Testis (tissue), 3 donors: ENCODE measurements around the gene C5. TPM values are rescaled to one million over a fixed set of nuclear protein-coding genes. Genes with fewer than 3 reads are reported as not detected.

Source experiments
- DNase-seq: peaks from one replicate; pipeline ENCODE4 v3.0.0-alpha.2; 2019
- H3K27ac ChIP-seq, 2 donors: fragments of 200-600 bp; sonication (generic); one replicate each; pipeline ENCODE4 v1.5.1; 2019
- H3K27me3 ChIP-seq: fragments of 200-600 bp; sonication (generic); one replicate; pipeline ENCODE4 v1.5.1; 2019
- H3K36me3 ChIP-seq: fragments of 200-600 bp; sonication (generic); one replicate; pipeline ENCODE4 v1.5.1; 2017; ENCODE audit warnings: low read depth; ENCODE audit errors: missing control alignments
- H3K4me1 ChIP-seq: fragments of 200-600 bp; sonication (generic); one replicate; pipeline ENCODE4 v1.5.1; 2019
- H3K4me3 ChIP-seq, 2 donors: fragments of 200-600 bp; sonication (generic); one replicate each; pipeline ENCODE4 v1.5.1; 2017 to 2019
- H3K9me3 ChIP-seq: fragments of 200-600 bp; sonication (generic); one replicate; pipeline ENCODE4 v1.5.1; 2017
- POLR2A ChIP-seq: fragments of 450-650 bp; IDR thresholded peaks from one replicate; pipeline ENCODE4 v1.6.1; 2017; ENCODE audit warnings: antibody characterized with exemption, mild to moderate bottlenecking, moderate library complexity
- WGBS, 2 donors: methylation state at CpG; one replicate each; pipeline ENCODE4 v1.1.5; 2018; 5-methylcytosine and 5-hydroxymethylcytosine counted together
- intact Hi-C: fragments of 100-400 bp; cut with DNase I; formaldehyde crosslinking; loops from one replicate; pipeline ENCODE4 v1.15.1; 2023; ENCODE audit warnings: low total_unique reads
- polyA plus RNA-seq: library from polyadenylated mRNA; stranded (reverse); fragments of 350-450 nt; fragmentation: Illumina TruSeq; extraction: RNeasy Lipid Tissue Mini Kit (QIAGEN cat#74804); gene quantifications from one replicate; pipeline ENCODE4 v1.2.3, GENCODE V29; 2014; ENCODE audit warnings: low read depth, low replicate concordance; ENCODE audit not compliant: insufficient read depth
- total RNA-seq, 2 donors: library from RNA; depleted of rRNA; stranded (reverse); fragments of >200 nt; gene quantifications; one replicate each; pipeline ENCODE4 v1.2.3, GENCODE V29; 2016
- TF ChIP-seq, protein P1 (sequence below), 3 experiments: fragments of 450-650 bp in 2 of 3; fragments of 200-600 bp in 1 of 3; sonication (generic) in 1 of 3; IDR thresholded peaks; one replicate each; pipeline ENCODE4 v1.5.1; 2016 to 2019; ENCODE audit warnings: antibody characterized with exemption in 3 of 3, mild to moderate bottlenecking in 2 of 3, moderate library complexity in 1 of 3

C5 gene
- total and polyA plus RNA-seq, 3 donors from 2014 or later = 3.2 to 8.0 (median 5.1) TPM

GRCh38 chr9:120914953-120915352, 135.1 kb downstream of the C5 start:
- H3K4me3 ChIP-seq = no peak overlapping the region
- no peaks in the 10 kb centered on the region for H3K27me3 ChIP-seq
- 92 to 94% methylated on average over 6 of the region's 6 CpGs for WGBS, 2 donors
- H3K4me1 ChIP-seq = peaks cover 26% of the 10 kb centered on the region
- intact Hi-C loops = no loop called here
- no peak for DNase-seq
- H3K9me3 ChIP-seq = no peaks in the 10 kb centered on the region
- TF ChIP-seq, protein P1, sequence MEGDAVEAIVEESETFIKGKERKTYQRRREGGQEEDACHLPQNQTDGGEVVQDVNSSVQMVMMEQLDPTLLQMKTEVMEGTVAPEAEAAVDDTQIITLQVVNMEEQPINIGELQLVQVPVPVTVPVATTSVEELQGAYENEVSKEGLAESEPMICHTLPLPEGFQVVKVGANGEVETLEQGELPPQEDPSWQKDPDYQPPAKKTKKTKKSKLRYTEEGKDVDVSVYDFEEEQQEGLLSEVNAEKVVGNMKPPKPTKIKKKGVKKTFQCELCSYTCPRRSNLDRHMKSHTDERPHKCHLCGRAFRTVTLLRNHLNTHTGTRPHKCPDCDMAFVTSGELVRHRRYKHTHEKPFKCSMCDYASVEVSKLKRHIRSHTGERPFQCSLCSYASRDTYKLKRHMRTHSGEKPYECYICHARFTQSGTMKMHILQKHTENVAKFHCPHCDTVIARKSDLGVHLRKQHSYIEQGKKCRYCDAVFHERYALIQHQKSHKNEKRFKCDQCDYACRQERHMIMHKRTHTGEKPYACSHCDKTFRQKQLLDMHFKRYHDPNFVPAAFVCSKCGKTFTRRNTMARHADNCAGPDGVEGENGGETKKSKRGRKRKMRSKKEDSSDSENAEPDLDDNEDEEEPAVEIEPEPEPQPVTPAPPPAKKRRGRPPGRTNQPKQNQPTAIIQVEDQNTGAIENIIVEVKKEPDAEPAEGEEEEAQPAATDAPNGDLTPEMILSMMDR (IDR thresholded peaks at IDR 0.05) = no peak
- TF ChIP-seq POLR2A = no peak
- no peaks in the 10 kb centered on the region for H3K36me3 ChIP-seq
- no peak overlapping the region for H3K27ac ChIP-seq

GRCh38 chr9:120914396-120914795, 135.7 kb downstream of the C5 start:
- H3K27me3 ChIP-seq = no peaks in the 10 kb centered on the region
- no peak overlapping the region for H3K4me3 ChIP-seq
- intact Hi-C loops = no loop called here
- no peaks in the 10 kb centered on the region for H3K36me3 ChIP-seq
- no peaks in the 10 kb centered on the region for H3K9me3 ChIP-seq
- TF ChIP-seq, protein P1 (IDR thresholded peaks at IDR 0.05) = no peak
- no peak for TF ChIP-seq POLR2A
- DNase-seq = no peak
- H3K27ac ChIP-seq = no peak overlapping the region
- WGBS, 2 donors = 40 to 91% methylated on average over 1 to 3 of the region's 3 CpGs
- peaks cover 21% of the 10 kb centered on the region for H3K4me1 ChIP-seq

GRCh38 chr9:120913647-120914264, 136.3 kb downstream of the C5 start:
- 64 to 88% methylated on average over 1 to 4 of the region's 4 CpGs for WGBS, 2 donors
- H3K36me3 ChIP-seq = no peaks in the 10 kb centered on the region
- no peak for DNase-seq
- H3K4me1 ChIP-seq = peaks cover 16% of the 10 kb centered on the region
- H3K27me3 ChIP-seq = no peaks in the 10 kb centered on the region
- no peak for TF ChIP-seq POLR2A
- TF ChIP-seq, protein P1 (IDR thresholded peaks at IDR 0.05) = no peak
- no peak overlapping the region for H3K4me3 ChIP-seq
- H3K9me3 ChIP-seq = no peaks in the 10 kb centered on the region
- H3K27ac ChIP-seq = no peak overlapping the region
- intact Hi-C loops = no loop called here

- H3K4me3 ChIP-seq = no peak overlapping the region
- intact Hi-C loops = no loop called here
- no peak overlapping the region for H3K27ac ChIP-seq
- no peaks in the 10 kb centered on the region for H3K36me3 ChIP-seq
- H3K27me3 ChIP-seq = no peaks in the 10 kb centered on the region
- peaks cover 12% of the 10 kb centered on the region for H3K4me1 ChIP-seq
- TF ChIP-seq POLR2A = no peak
- TF ChIP-seq, protein P1 (IDR thresholded peaks at IDR 0.05) = no peak
- no peaks in the 10 kb centered on the region for H3K9me3 ChIP-seq
- DNase-seq = no peak
- 61 to 68% methylated on average over 6 to 13 of the region's 13 CpGs for WGBS, 2 donors
Observed at GRCh38 chr9:120912958-120913646, 137.0 kb downstream of the C5 start.
